ENCODE measurements around the gene FBXO27.

DNA sequence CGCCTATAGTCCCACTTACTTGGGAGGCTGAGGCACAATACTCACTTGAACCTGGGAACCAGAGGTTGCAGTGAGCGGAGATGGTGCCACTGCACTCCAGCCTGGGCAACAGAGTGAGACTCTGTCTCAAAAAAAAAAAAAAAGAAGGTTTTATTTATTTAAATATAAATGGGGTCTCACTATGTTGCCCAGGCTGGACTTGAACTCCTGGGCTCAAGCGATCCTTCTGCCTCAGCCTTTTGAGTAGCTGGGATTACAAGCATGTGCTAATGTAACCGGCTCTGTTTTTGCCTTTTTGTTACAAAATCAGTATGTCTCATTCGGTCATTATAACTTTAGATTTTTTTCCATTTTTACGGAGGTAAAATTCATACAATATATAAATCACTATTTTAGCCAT lies 24.2 kb downstream of the FBXO27 start:
- TF ChIP-seq TEAD4 (IDR thresholded peaks at IDR 0.05) (no peak), FOXM1 (IDR thresholded peaks at IDR 0.05; ENCODE audit: borderline replicate concordance, low read depth) (no peak)
- TF ChIP-seq, protein P1, sequence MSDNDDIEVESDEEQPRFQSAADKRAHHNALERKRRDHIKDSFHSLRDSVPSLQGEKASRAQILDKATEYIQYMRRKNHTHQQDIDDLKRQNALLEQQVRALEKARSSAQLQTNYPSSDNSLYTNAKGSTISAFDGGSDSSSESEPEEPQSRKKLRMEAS (IDR thresholded peaks at IDR 0.05), result no peak

Data from Ishikawa (cell line).